ENCODE data around the gene TNK2. TPM values are rescaled to one million over a fixed set of nuclear protein-coding genes. Genes with fewer than 3 reads are reported as not detected.
A peak's percentile ranks its signal among the peaks of the same experiment; 100 is the strongest.
"Not testable (repeated sequence)": the region's sequence is repeated elsewhere in the genome, so short reads cannot be mapped to it uniquely, and the experiment has no call there.

The TNK2 gene
- total and polyA plus RNA-seq, 7 donors = 37.1 to 322 (median 67.1) TPM

DNA sequence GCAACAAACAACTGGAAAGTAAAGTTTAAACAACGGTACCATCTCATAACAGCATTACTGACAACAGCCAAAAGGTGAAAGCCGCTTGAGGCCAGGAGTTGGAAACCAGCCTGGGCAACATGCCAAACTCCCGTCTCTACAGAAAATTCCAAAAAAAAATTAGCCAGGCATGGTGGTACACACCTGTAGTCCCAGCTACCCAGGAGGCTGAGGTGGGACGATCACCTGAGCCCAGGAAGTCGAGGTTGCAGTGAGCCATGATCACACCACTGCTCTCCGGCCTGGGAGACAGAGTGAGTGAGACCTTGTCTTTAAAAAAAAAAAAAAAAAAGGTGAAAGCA lies 4.4 kb downstream of the TNK2 start:
- ATAC-seq (no peak), DNase-seq (peak in 1 of 2 donors; percentile 39)
- Histone ChIP-seq H3K4me3 (no peak overlapping the region), H3K27me3 (ENCODE audit: insufficient read depth in 3 of 3, low read length in 2 of 3) (no peaks in the 10 kb centered on the region), H3K36me3 (ENCODE audit: insufficient read depth in 1 of 2, low read depth in 1 of 2) (no peaks in the 10 kb centered on the region), H3K4me1 (peaks cover 42% of the 10 kb centered on the region), H3K27ac (peak overlapping the region; percentile 93), H3K9me3 (no peaks in the 10 kb centered on the region)
- intact Hi-C loops (cut with DNase I) = no loop called here
- WGBS, 3 donors = 57 to 72% (median 60%) methylated on average over 6 of the region's 6 CpGs
- TF ChIP-seq CTCF (IDR thresholded peaks at IDR 0.05) = no peak

DNA sequence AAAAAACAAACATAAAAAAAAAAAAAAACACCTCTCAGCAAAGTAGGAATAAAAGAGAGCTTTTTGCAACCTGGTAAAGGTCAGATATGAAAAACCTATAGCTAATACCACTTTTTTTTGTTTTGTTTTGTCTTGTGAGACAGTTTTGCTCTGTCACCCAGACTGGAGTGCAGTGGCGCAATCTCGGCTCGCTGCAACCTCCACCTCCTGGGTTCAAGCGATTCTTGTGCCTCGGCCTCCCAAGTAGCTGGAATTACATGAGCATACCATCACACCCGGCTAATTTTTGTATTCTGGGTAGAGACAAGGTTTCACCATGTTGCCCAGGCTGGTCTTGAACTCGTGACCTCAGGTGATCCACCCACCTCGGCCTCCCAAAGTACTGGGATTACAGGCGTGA lies 5.7 kb downstream of the TNK2 start:
- H3K4me1 ChIP-seq = peaks cover 46% of the 10 kb centered on the region
- WGBS, 3 donors = 80 to 91% (median 88%) methylated on average over 9 of the region's 9 CpGs

GRCh38 chr3:195901836-195902585 lies 6.3 kb downstream of the TNK2 start:
- not testable (repeated sequence) for ATAC-seq
- 60 to 72% (median 64%) methylated on average over 16 of the region's 16 CpGs for WGBS, 3 donors
- peaks cover 44% of the 10 kb centered on the region for H3K4me1 ChIP-seq

More for the DNA sequence above, 5.7 kb downstream of the TNK2 start:
- ATAC-seq; intact Hi-C loops (cut with DNase I); H3K9me3 ChIP-seq; H3K27me3 ChIP-seq (ENCODE audit: insufficient read depth in 3 of 3, low read length in 2 of 3); H3K36me3 ChIP-seq (ENCODE audit: insufficient read depth in 1 of 2, low read depth in 1 of 2); H3K4me3 ChIP-seq: not testable (repeated sequence)
- peak overlapping the region; percentile 93 for H3K27ac ChIP-seq
- peak in 1 of 2 donors; percentile 34 for DNase-seq

DNA sequence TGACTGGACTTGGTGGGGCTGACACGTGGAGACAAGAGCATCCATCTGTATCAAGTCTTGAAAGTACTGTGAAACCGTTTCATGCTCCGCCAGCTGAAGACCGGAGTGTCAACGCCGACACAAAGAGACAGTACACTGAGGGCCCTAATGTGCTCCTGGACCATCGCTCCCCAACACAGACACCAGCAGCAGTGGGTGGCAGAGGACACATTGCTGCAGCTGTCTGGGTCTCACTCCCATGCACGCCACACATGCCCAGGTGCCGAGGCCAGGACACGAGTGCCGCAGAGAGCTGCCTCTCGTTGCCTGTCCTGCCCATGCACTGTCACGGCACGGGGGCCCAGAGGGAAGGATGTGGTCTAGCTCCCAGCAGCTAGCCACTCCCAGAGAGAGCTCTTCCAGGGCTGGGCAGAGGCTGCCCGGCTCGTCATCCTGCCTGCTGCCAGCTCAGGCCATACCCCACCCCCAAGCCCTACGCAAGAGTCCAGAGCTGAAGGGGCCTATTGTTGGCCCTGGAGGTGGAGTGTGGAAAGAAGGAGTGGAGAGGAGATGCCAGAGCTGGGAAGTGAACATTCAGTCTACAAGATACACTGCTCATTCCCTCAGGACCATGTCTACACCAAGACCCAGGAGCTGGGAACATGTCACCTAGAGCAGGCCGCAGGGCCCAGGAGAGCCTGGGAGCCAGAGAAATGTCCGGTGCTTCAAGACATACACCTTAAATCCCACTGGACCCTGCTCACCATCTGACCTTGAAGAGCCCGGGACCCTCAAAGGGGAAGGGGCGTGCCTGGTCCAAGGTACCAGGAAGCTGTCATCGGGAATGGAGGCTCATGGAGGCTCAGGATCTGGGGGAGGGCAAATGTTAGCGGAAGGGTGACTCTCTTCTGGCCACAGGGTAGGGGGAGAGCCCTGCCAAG lies 7.7 kb downstream of the TNK2 start:
- Histone ChIP-seq H3K9me3 (no peaks in the 10 kb centered on the region), H3K4me3 (no peak overlapping the region), H3K4me1 (peaks cover 56% of the 10 kb centered on the region), H3K27ac (peak overlapping the region; percentile 93), H3K36me3 (ENCODE audit: insufficient read depth in 1 of 2, low read depth in 1 of 2) (no peaks in the 10 kb centered on the region), H3K27me3 (ENCODE audit: insufficient read depth in 3 of 3, low read length in 2 of 3) (no peaks in the 10 kb centered on the region)
- WGBS, 3 donors = 58 to 65% (median 60%) methylated on average over 23 of the region's 23 CpGs
- DNase-seq (peak; percentile 83 to 93), ATAC-seq (peak; percentile 78 to 88 (median 84))
- intact Hi-C loops (cut with DNase I) = no loop called here
- no peak for TF ChIP-seq CTCF (IDR thresholded peaks at IDR 0.05)

More at GRCh38 chr3:195901836-195902585, 6.3 kb downstream of the TNK2 start:
- intact Hi-C loops (cut with DNase I); H3K36me3 ChIP-seq (ENCODE audit: insufficient read depth in 1 of 2, low read depth in 1 of 2); H3K27me3 ChIP-seq (ENCODE audit: insufficient read depth in 3 of 3, low read length in 2 of 3); H3K9me3 ChIP-seq; H3K4me3 ChIP-seq: not testable (repeated sequence)
- H3K27ac ChIP-seq = peak overlapping the region; percentile 93
- DNase-seq = peak in 1 of 2 donors; percentile 39

GRCh38 chr3:195899701-195900435 lies 8.5 kb downstream of the TNK2 start:
- WGBS, 3 donors = 76 to 83% (median 78%) methylated on average over 15 of the region's 15 CpGs
- H3K4me1 ChIP-seq = peaks cover 60% of the 10 kb centered on the region
- H3K27ac ChIP-seq = peak overlapping the region; percentile 93
- no peaks in the 10 kb centered on the region for H3K9me3 ChIP-seq
- H3K36me3 ChIP-seq (ENCODE audit: insufficient read depth in 1 of 2, low read depth in 1 of 2) = no peaks in the 10 kb centered on the region
- DNase-seq = peak in 1 of 2 donors; percentile 51
- TF ChIP-seq CTCF (IDR thresholded peaks at IDR 0.05) = no peak
- intact Hi-C loops (cut with DNase I) = no loop called here
- H3K4me3 ChIP-seq = no peak overlapping the region
- peak in 1 of 4 donors; percentile 0 for ATAC-seq
- no peaks in the 10 kb centered on the region for H3K27me3 ChIP-seq (ENCODE audit: insufficient read depth in 3 of 3, low read length in 2 of 3)

Measured in psoas muscle (tissue), 8 donors.